GM06990 (cell line): ENCODE data around the gene CCSAP.
A peak's percentile ranks its signal among the peaks of the same experiment; 100 is the strongest.

Experiments
- DNase-seq: peaks from one replicate; pipeline ENCODE4 v3.0.0-alpha.2; 2011; ENCODE audit not compliant: insufficient read length; ENCODE audit errors: extremely low read depth
- H3K27me3 ChIP-seq: replicated peaks from 2 replicates; pipeline ENCODE4 v1.6.0; 2011; ENCODE audit warnings: low read length; ENCODE audit not compliant: control insufficient read depth, insufficient read depth
- H3K36me3 ChIP-seq: 2 replicates; pipeline ENCODE4 v1.5.1; 2011; ENCODE audit warnings: low read length; ENCODE audit not compliant: control insufficient read depth, insufficient read depth
- H3K4me3 ChIP-seq: replicated peaks from 2 replicates; pipeline ENCODE4 v1.5.1; 2011; ENCODE audit warnings: low read depth, mild to moderate bottlenecking, control low read depth, low read length
- TF ChIP-seq, protein P1 (sequence below): IDR thresholded peaks from 2 replicates; pipeline ENCODE4 v1.5.1; 2011; ENCODE audit warnings: low read length, control low read depth, mild to moderate bottlenecking, inconsistent platforms; ENCODE audit not compliant: insufficient read depth, poor library complexity, severe bottlenecking

Gene CCSAP

DNA sequence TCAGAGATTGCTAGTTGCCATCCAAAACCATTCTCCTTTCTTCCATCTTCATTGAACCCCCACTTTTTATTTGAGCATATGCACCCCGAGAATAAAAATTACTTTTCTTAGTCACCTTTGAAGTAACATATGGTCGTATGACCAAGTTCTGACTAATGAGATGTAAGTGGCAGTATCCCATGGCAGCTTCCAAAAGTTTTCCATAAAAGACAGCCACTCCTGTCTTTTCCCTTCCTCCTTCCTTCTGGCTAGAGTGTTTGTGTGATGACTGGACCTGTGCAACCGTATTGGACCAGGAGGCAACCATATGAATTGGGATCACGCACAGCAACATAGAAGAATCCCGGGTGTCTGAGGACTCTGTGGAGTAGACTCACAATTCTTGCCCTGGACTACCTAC, 41.1 kb upstream of the CCSAP start:
- no peak overlapping the region for H3K4me3 ChIP-seq
- TF ChIP-seq, protein P1, sequence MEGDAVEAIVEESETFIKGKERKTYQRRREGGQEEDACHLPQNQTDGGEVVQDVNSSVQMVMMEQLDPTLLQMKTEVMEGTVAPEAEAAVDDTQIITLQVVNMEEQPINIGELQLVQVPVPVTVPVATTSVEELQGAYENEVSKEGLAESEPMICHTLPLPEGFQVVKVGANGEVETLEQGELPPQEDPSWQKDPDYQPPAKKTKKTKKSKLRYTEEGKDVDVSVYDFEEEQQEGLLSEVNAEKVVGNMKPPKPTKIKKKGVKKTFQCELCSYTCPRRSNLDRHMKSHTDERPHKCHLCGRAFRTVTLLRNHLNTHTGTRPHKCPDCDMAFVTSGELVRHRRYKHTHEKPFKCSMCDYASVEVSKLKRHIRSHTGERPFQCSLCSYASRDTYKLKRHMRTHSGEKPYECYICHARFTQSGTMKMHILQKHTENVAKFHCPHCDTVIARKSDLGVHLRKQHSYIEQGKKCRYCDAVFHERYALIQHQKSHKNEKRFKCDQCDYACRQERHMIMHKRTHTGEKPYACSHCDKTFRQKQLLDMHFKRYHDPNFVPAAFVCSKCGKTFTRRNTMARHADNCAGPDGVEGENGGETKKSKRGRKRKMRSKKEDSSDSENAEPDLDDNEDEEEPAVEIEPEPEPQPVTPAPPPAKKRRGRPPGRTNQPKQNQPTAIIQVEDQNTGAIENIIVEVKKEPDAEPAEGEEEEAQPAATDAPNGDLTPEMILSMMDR = no peak
- no peaks in the 10 kb centered on the region for H3K36me3 ChIP-seq
- H3K27me3 ChIP-seq = no peaks in the 10 kb centered on the region
- DNase-seq = no peak

DNA sequence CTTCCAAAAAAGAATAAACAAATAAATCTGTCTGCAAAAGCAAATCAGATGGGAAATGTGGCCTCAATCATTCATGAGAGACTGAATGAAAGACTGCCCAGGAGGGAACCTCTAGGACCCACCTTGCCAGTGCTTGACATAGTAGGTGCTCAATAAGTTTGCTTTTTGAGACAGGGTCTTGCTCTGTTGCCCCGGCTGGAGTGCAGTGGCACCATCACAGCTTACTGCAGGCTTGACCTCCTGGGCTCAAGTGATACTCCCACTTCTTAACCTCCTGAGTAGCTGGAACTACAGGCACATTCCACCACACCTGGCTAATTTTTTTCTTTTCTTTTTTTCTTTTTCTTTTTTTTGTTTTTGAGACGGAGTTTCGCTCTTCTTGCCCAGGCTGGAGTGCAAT, 40.3 kb upstream of the CCSAP start:
- DNase-seq = no peak

DNA sequence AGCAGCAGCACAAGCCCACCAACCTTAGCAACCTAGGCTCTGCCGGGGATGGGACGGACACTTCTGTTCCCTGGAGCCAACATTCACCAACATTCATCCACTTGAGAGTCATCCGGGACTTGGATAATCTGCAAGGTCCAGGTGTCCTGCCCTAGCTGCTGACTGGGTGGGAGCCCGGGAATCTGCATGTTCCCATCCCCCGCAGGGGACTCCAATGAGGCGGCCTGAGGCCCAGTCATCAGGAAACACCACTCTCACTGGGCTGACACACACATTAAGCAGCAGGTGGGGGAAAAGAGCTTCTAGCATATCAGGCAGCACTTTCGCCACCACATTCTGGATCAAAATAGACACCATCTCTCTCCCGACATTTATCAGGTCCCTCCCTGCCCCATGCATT, 38.4 kb upstream of the CCSAP start:
- Histone ChIP-seq H3K36me3 (no peaks in the 10 kb centered on the region), H3K27me3 (no peaks in the 10 kb centered on the region), H3K4me3 (no peak overlapping the region)
- DNase-seq = no peak
- TF ChIP-seq, protein P1 = peak; percentile 9

More for the DNA sequence above, 40.3 kb upstream of the CCSAP start:
- TF ChIP-seq, protein P1 = no peak
- H3K4me3 ChIP-seq = no peak overlapping the region
- no peaks in the 10 kb centered on the region for H3K27me3 ChIP-seq
- H3K36me3 ChIP-seq = no peaks in the 10 kb centered on the region

DNA sequence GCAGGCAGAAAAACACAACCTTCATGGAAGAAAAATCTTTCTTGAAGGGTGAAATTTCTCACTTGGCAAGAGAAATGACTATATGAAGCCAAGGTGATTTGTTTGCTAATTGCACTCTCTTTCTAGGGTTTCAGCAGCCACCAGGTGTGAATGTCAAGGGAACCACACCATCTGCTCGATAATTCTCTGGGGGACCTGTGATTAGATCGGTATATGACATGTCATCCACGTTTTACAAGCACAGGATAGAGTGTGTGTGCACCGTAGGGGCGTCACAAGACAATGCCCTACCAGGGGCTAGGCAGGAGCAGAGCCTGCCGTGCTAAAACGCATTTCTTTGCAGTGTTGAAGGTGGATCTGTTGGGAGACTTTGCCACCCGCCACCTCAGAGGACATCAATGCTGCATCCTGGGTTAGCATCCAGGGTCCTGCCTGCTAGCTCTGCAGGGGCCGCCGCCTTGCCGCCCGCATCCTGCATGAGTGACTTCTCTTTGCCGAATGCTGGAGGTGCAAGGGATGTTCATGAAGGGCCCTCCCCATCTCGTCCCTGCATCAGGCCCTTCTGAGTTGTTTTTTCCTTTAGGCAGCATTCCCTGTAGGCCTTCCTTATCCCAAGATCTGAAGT, 37.8 kb upstream of the CCSAP start:
- H3K4me3 ChIP-seq = no peak overlapping the region
- no peak for DNase-seq
- no peaks in the 10 kb centered on the region for H3K27me3 ChIP-seq
- TF ChIP-seq, protein P1 = no peak
- H3K36me3 ChIP-seq = no peaks in the 10 kb centered on the region

DNA sequence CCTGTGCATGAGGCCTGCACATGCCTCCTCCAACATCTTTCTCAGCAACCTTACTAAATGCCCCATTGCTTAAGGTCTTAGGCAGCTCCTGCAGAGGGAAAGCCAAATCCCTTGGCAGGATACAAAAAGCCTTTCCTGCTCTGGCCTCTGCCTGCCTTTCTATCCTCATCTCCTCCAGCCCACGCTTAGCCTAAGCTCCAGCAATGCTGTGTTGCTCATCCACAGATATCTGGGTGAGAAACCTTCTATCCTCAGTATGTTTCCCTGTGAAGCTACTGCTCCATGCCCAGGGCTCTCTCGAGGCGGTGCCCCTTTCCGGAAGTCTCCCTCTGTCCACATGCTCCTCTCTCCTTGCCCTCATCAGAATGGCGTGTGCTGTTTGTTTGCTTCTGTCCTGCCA, 37.0 kb upstream of the CCSAP start:
- H3K27me3 ChIP-seq = no peaks in the 10 kb centered on the region
- TF ChIP-seq, protein P1 = no peak
- DNase-seq = no peak
- no peaks in the 10 kb centered on the region for H3K36me3 ChIP-seq
- no peak overlapping the region for H3K4me3 ChIP-seq
